Gastroesophageal sphincter (tissue), 3 donors: ENCODE measurements around the gene PSD2.

Source experiments
- CTCF ChIP-seq, 4 experiments: fragments of 200-600 bp in 2 of 4; fragments of 450-650 bp in 2 of 4; sonication (generic) in 1 of 4; IDR thresholded peaks; one replicate each; pipeline ENCODE4 v1.5.1; 2017 to 2019; ENCODE audit warnings: antibody characterized with exemption in 4 of 4, mild to moderate bottlenecking in 2 of 4, moderate library complexity in 2 of 4
- POLR2A ChIP-seq, 2 donors: fragments of 450-650 bp; IDR thresholded peaks; one replicate each; pipeline ENCODE4 v1.6.1; 2017; ENCODE audit warnings: antibody characterized with exemption in 2 of 2, mild to moderate bottlenecking in 2 of 2, moderate library complexity in 1 of 2

GRCh38 chr5:139872851-139873794 lies 77.5 kb downstream of the PSD2 start:
- no peak for TF ChIP-seq CTCF (IDR thresholded peaks at IDR 0.05)
- TF ChIP-seq POLR2A (IDR thresholded peaks at IDR 0.05) = no peak
